ENCODE data around the gene IRAK1BP1.
"Not testable (repeated sequence)": the region's sequence is repeated elsewhere in the genome, so short reads cannot be mapped to it uniquely, and the experiment has no call there.

IRAK1BP1 gene

DNA sequence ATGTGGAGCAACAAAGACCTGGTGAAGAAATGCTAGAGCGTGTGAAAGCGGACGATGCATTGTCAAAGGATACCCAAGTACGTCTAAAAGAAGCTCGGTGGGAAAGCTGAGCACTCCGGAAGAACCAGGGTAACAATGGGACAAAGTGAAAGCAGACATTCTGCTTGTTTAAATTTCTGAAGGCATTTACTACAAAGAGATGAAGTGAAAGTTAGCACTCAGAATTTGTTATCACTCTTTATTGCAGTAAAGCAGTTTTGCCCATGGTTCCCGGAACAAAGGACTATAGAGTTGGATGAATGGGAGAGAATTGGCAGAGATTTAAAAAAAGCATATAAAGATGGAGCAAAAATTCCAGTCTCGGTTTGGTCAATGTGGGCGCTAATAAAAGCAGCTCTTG, 12.8 kb upstream of the IRAK1BP1 start:
- TF ChIP-seq, protein P1, sequence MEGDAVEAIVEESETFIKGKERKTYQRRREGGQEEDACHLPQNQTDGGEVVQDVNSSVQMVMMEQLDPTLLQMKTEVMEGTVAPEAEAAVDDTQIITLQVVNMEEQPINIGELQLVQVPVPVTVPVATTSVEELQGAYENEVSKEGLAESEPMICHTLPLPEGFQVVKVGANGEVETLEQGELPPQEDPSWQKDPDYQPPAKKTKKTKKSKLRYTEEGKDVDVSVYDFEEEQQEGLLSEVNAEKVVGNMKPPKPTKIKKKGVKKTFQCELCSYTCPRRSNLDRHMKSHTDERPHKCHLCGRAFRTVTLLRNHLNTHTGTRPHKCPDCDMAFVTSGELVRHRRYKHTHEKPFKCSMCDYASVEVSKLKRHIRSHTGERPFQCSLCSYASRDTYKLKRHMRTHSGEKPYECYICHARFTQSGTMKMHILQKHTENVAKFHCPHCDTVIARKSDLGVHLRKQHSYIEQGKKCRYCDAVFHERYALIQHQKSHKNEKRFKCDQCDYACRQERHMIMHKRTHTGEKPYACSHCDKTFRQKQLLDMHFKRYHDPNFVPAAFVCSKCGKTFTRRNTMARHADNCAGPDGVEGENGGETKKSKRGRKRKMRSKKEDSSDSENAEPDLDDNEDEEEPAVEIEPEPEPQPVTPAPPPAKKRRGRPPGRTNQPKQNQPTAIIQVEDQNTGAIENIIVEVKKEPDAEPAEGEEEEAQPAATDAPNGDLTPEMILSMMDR (IDR thresholded peaks at IDR 0.05; ENCODE audit: extremely low read depth, missing control alignments), result no peak
- no peak for DNase-seq (ENCODE audit: low spot score)

DNA sequence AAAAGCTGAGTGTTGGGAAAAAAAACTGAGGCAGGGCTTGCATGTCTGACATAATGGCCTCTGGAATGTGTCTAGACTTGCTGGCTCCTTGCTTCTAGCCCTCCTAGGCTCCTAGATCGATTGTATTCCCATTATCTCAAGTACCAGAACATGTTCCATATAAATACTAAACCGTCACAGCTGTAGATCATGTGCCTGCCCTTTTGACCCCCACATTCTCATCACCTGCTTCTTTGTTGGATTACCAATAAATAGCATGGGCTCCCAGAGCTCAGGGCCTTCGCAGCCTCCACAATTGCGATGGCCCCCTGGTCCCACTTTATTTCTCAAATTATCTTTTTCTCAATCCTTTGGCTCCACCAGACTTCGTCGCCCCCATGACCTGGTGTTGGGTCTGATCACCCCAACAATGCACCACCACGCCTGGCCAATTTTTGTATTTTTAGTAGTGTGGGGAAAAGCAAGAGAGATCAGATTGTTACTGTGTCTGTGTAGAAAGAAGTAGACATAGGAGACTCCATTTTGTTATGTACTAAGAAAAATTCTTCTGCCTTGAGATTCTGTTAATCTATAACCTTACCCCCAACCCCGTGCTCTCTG, 8.9 kb upstream of the IRAK1BP1 start:
- DNase-seq (ENCODE audit: low spot score), result not testable (repeated sequence)

DNA sequence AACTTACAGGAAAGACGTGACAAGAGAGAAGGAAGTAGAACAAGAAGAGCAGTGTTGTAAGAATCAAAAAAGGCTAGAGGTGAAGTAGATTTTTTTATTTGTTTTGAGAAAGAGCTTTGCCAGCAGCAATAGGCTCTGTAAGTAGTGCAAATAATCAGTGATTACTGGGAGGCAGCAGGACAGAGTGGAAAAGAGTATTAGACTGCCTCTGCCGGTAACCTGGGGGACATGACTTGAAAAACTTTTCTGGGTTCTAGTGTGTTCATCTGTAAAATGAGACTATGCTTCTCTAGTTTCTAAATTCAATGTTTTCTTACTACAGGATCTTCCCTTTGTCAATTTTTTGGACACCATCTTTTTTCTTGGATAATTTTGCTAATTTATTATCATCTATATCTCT, 5.8 kb upstream of the IRAK1BP1 start:
- TF ChIP-seq, protein P1 (IDR thresholded peaks at IDR 0.05; ENCODE audit: extremely low read depth, missing control alignments), result no peak

DNA sequence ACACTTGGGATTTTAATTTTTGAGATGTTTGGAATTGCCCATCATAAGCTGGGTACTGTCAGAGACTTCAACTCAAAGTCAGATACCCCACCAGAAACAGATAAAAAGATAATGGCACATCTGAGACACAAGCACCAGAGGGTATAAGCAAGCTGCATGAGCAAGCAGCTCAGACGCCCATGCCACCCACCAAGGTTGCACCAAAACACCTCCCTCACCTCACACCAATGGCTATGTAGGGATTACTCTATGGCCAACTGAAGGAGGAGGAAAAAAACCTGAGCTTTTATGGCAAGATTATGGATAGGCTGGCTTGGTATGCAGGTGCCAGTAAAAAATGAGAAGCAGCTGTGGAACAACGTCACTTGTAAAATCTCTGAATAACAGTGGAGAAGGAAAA, 3.8 kb upstream of the IRAK1BP1 start:
- no peak for DNase-seq (ENCODE audit: low spot score)
- TF ChIP-seq, protein P1 (IDR thresholded peaks at IDR 0.05; ENCODE audit: extremely low read depth, missing control alignments), result no peak

More for the DNA sequence above, 5.8 kb upstream of the IRAK1BP1 start:
- no peak for DNase-seq (ENCODE audit: low spot score)

DNA sequence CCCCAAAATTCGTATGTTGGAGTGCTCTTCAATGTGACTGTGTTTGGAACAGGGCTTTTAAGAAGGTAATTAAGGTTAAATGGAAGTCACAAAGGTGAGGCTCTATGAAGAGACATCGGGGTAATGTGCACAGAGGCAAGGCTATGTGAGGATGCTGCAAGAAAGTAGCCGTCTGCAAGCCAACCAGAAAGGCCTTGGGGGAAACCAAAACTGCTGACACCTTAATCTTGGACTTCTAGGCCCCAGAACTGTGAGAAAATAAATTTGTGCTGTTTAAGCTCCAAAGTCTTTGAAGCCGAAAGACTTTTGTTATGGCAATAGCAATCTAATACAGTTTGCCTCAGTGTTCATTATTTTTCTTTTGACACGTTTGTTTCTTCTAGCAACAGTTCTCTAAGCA, 2.4 kb upstream of the IRAK1BP1 start:
- no peak for DNase-seq (ENCODE audit: low spot score)
- TF ChIP-seq, protein P1 (IDR thresholded peaks at IDR 0.05; ENCODE audit: extremely low read depth, missing control alignments), result no peak

DNA sequence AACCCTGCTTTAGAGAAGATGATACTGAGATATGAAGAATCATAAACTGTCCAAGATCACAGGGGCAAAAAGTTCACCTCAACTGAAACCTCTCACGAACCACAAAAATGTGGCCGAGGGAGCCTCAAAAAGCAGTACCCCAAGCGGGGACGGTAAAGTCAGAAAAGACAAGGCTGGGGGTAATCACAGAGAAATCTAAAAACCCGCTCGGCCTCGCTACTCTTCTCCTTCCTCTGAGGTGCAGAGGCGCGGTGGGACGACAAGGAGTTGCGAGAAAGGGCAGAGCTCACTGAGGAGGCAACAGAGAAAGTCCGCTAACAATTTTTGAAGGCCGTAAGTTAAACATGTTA, 356 bp upstream of the IRAK1BP1 start:
- no peak for DNase-seq (ENCODE audit: low spot score)
- TF ChIP-seq, protein P1 (IDR thresholded peaks at IDR 0.05; ENCODE audit: extremely low read depth, missing control alignments), result no peak

DNA sequence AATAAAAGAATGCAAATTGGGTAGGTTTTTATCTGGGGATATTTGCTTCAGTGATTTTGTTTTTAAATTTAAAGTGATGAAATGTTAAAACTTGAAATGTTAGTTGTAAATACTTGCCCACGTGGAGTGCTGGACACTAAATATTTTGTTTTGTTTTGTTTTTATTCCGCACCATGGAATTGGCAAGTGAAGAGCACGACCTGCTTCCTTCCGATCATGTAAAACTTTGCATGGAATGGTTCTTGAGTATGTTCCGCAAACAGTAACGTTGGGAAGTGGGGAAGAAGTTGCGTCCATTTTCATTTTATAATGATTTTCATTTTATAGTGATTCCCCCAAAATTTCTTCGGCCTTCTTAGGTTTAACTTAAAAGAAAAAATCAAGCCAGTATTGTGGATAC, 765 bp downstream of the IRAK1BP1 start:
- DNase-seq (ENCODE audit: low spot score), result no peak
- TF ChIP-seq, protein P1 (IDR thresholded peaks at IDR 0.05; ENCODE audit: extremely low read depth, missing control alignments), result no peak

DNA sequence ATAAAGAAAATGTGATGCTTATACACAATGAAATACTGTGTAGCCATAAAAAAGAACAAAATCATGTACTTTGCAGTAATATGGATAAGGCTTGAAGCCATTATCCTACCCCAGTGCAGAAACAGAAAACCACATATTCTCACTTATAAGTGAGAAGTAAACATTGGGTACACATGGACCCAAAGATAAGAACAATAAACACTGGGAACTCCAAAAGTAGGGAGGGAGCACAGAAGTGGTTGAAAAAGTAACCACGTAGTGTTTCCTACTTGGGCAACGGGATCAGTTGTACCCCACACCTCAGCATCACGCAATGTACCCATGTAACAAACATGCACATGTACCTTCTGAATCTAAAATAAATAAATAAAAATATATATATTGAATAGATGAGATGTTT, 8.2 kb downstream of the IRAK1BP1 start:
- DNase-seq (ENCODE audit: low spot score), result no peak
- TF ChIP-seq, protein P1 (IDR thresholded peaks at IDR 0.05; ENCODE audit: extremely low read depth, missing control alignments), result no peak

Measured in GM20000 (cell line).